ENCODE results near the gene KIRREL3.
A peak's percentile ranks its signal among the peaks of the same experiment; 100 is the strongest.

KIRREL3 gene

GRCh38 chr11:126821827-126822226 lies 178.7 kb downstream of the KIRREL3 start:
- peak; percentile 39 for DNase-seq

DNA sequence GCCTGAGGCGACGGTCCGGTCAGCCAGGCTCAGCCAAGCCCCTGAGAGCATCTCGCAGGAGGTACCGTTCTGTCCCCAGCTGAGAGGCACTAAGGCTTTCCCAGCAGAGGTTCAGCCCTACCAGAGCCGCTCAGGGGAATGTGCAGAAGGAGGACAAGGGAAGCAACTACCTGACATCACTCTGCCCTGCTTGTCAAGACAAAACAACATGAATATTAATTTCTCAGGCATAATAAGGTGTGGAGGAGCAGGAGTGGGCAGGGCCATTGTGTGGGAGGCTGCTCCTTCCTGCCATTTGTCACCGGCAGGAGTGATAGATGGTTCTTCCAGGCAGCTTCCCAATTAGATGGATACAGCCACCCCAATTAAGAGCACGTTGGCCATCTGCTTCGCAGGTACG lies 181.4 kb downstream of the KIRREL3 start:
- DNase-seq = no peak

GRCh38 chr11:126817523-126818450 lies 182.8 kb downstream of the KIRREL3 start:
- peak; percentile 14 for DNase-seq

GRCh38 chr11:126817096-126817495 lies 183.5 kb downstream of the KIRREL3 start:
- peak; percentile 54 for DNase-seq

DNA sequence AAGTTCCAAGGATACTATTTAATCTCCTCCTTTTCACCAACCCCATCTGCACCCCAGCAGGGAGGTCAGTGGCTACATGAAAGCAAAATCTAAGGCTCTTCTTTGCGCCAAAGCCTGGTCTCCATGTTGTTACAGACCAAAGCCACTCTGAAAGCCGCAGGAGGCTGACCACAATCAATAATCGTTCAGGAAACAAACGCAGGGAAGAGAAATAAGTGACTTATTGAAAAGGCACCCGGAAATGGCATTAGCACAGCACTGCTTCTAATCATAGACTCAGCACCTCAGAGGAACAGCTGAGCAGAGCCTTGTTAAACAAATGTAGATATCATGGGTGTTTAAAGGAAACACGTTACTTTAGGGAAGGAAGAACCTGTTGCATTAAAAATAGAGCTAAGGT lies 183.9 kb downstream of the KIRREL3 start:
- peak; percentile 47 for DNase-seq

GRCh38 chr11:126815111-126815510 lies 185.5 kb downstream of the KIRREL3 start:
- peak; percentile 67 for DNase-seq

DNA sequence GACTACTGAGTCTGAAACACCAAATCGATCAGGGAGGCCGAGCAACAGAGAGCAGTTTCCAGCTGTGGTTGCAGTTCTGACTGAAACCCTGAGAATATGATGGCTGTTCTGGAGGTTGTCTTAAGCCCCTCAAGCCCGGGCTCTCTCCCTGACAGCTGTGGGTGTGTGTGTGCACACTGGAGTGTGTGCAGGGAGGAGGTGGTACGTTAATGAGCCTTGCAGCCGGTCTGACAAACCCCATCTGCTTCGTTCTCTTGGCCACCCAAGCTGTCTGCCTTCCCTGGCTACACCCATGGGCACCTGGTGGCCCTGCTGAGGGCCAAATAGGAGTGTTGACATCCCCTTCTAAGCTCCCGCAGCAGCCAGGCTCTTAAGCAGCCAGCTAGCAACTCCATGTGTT lies 189.8 kb downstream of the KIRREL3 start:
- DNase-seq = no peak

- no peak for DNase-seq
Measured at GRCh38 chr11:126809514-126810289, 190.9 kb downstream of the KIRREL3 start.

DNA sequence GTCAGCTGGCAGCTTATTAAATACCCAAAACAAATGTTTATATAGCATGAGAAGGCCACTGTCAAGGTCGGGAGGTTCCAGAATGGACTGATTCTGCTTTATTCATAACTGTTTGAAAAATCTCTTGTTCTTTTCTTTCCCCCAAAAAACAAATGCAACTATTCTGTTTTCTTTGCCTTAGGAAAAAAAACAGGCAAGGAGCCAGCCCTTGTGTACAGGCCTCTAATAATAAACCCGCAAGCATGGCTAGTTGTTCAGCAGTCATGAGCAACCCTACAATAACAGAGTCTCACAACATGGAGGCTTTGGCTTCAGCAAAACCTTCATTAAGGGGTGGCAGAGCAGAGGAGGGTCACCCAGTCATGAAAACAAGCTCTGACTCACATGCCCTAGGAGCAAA lies 191.7 kb downstream of the KIRREL3 start:
- no peak for DNase-seq

DNA sequence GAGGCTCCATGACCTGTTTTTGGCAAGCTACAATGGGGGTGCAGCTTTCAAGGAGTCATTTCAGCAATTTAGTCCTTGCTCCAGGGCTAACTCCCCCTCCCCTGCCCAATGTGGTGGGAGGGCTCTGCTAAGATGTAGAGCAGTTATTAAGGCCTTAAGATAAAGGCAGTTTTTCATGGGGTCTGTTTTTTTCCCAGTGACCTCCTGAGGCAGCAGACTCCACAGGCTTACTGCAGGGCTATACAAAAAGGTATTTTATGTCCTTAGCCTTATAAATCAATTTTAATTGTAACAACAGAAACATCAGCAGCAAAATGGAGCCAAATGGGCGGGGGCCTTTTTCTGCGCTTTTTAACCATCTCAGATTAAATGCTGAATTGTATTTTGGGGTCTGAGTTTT lies 192.3 kb downstream of the KIRREL3 start:
- DNase-seq = no peak

- DNase-seq = no peak
Measured at GRCh38 chr11:126805870-126806269, 194.7 kb downstream of the KIRREL3 start.

GRCh38 chr11:126804363-126804762 lies 196.2 kb downstream of the KIRREL3 start:
- no peak for DNase-seq

DNA sequence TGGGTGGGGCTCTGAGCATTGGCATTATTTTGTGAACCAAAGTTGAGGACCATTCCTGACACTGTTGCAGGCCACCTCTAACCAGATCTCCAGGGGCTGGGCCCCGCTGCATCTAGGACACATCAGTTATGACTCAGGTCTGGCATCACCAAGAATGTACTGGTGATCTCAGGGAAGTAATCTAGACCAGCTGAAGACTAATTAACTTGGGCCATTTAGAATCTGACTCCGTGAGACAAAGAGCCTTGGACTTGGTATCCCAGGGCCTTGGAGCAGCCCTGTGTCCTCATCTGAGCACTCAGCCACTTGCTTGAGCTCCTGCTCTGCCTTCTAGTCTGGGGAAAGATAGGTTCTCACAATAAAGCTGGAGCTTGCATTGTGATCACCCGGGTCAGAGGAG lies 200.6 kb downstream of the KIRREL3 start:
- DNase-seq = peak; percentile 79

- DNase-seq = no peak
Measured at GRCh38 chr11:126797457-126798169, 203.0 kb downstream of the KIRREL3 start.

DNA sequence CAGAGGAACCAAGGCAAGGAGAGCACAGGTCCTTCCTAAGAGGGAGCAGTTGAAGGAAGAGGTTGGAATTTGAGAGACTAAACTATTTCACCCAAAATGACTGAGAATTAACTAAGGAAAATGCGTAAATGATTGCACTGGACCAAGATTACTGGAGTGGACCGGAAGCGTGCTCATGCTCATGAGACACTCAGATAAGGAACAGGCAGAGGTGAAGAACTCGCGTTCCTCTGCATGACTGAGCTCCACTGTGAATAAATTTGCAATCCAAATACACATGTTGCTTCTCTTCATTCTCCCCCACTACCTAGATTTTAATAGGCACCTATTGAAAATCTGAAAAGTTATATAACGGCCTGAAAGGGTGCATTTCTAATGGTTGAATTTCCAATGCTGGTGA lies 207.0 kb downstream of the KIRREL3 start:
- no peak for DNase-seq

DNA sequence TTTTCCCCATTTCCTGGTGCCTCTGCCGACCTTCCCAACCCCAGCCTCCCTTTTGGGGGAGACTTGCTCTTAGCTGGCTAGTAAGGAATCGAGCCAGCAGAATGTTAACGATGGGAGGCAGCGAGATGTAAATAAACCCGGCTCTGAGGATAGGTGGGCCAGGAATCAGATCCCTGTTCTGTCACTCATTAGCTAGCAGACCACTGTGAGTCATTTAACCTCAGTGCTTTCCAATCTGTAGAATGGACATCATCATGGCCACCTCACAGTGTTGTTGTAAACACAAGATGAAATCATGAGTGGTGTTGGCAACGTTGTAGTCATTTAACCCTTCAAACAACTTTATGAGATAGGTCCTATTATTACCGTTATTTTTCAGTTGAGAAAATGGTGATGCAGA lies 208.6 kb downstream of the KIRREL3 start:
- DNase-seq = no peak

GRCh38 chr11:126791446-126791845 lies 209.1 kb downstream of the KIRREL3 start:
- no peak for DNase-seq

DNA sequence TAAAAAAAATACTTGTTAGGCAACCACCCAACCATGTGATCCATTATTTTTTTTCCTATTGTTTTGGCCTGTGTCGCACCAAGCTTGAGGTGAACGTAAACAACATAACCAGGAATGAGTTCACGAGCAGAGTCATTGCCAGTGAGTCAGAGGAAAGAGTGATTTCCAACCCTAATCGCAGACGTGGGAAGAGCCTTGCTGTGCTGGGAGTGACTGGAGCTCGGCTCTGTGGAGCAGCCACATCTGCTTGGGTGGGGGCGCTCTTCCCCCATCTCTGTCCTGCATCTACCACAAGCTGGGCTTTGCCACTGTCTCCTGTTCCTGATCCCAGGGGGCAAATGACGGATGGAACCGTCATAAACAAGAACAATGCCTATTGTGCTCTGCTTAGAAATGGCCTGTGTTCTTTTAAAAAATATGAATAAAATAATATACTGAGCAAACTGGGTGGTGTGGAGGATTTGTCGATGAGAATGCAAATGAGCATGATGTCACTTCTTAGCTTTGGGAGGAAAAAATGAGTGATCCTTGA lies 210.0 kb downstream of the KIRREL3 start:
- DNase-seq = peak; percentile 90

- no peak for DNase-seq
Measured at GRCh38 chr11:126782810-126783209, 217.8 kb downstream of the KIRREL3 start.

- no peak for DNase-seq
Measured at GRCh38 chr11:126781942-126782341, 218.6 kb downstream of the KIRREL3 start.

GRCh38 chr11:126776119-126776518 lies 224.5 kb downstream of the KIRREL3 start:
- DNase-seq = no peak

GRCh38 chr11:126772267-126772666 lies 228.3 kb downstream of the KIRREL3 start:
- no peak for DNase-seq

GRCh38 chr11:126768702-126769101 lies 231.9 kb downstream of the KIRREL3 start:
- DNase-seq = no peak
